HL-60 (cell line): ENCODE measurements around the gene GLYR1.

Experiments
- CTCF ChIP-seq: IDR thresholded peaks from one replicate; pipeline ENCODE4 v1.5.1; 2011; ENCODE audit warnings: low read length, control low read depth, inconsistent platforms; ENCODE audit not compliant: insufficient read depth
- REST ChIP-seq: IDR thresholded peaks from 2 replicates; pipeline ENCODE4 v1.6.1; 2012; ENCODE audit warnings: low read depth; ENCODE audit not compliant: insufficient replicate concordance

GRCh38 chr16:4767872-4768548 is 79.1 kb downstream of the GLYR1 start:
- TF ChIP-seq CTCF, result no peak
- no peak for TF ChIP-seq REST
